ENCODE data around the gene TMEM272.

TMEM272 gene

GRCh38 chr13:51849145-51850101 is 4.4 kb upstream of the TMEM272 start:
- DNase-seq: no peak

GRCh38 chr13:51848674-51849073 is 3.7 kb upstream of the TMEM272 start:
- no peak for DNase-seq

GRCh38 chr13:51846756-51847155 is 1.8 kb upstream of the TMEM272 start:
- DNase-seq: no peak

DNA sequence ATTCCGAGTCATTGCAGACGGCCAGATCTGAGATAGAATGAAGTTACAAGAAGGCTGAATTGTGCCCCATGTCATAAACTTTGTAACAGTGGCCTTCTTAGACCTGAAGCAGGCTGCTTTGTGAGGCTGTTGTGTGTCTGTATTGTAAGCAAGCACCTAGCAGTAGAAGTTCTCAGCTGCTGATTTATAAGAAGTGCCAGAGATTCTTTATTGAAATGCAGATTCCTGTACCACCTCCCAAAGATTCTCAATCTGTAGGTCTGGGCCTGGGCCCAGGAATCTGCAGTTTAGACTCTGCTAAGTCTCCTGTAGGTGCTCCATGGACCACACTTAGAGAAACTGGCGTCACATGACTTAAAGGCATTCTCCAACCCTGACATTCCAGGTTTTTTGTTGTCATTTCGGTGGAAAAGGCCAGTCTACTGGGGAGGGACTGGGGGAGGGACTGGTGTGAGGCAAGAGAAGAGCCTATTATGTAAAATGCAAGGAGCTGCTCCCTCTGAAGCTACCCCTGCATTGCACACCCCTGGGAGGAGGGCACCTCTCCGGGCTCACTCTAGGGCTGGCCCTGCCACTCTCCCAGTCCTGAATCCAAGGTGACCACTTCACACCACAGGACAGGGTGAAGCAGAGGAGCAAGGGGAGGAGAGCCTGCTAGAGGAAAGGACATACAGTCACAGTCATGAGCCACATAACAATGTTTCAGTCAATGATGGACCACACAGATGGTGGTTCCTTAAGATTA is 769 bp upstream of the TMEM272 start:
- no peak for DNase-seq

- DNase-seq: no peak
Observed at GRCh38 chr13:51843529-51843928, 1.4 kb downstream of the TMEM272 start.

- DNase-seq: no peak
Observed at GRCh38 chr13:51841732-51842131, 3.2 kb downstream of the TMEM272 start.

- DNase-seq: no peak
Observed at GRCh38 chr13:51840917-51841316, 4.1 kb downstream of the TMEM272 start.

- no peak for DNase-seq
Observed at GRCh38 chr13:51839711-51840540, 5.1 kb downstream of the TMEM272 start.

DNA sequence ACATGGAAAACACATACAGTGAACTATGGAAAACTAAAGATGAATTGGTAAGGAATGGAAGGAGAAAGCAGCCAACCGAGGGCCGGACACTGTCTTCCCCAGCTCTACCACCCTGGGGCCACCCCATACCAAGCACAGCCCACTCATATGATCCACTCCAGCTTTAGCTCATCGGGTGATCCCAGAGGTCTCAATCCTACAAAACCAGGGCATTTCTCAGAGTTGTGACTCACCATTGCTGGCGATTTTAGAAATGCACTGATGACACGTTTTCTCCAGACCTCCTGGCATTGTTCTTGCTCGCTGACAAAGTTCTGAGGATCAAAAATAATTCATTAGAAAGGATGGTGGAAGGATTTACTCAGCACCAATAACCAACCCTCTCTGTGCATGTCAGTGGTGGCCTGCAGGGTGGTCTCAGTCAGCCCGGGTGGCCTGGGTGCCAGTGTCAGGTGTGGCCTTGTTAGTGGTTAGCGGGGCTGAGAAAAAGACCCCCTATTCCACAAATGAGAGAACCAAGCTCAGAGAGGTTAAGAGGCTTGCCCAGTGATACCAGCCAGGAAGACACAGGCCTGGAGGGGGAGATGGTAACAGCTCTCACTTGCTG is 6.6 kb downstream of the TMEM272 start:
- no peak for DNase-seq

GRCh38 chr13:51837016-51837415 is 8.0 kb downstream of the TMEM272 start:
- no peak for DNase-seq

GRCh38 chr13:51834581-51835171 is 10.3 kb downstream of the TMEM272 start:
- no peak for DNase-seq

DNA sequence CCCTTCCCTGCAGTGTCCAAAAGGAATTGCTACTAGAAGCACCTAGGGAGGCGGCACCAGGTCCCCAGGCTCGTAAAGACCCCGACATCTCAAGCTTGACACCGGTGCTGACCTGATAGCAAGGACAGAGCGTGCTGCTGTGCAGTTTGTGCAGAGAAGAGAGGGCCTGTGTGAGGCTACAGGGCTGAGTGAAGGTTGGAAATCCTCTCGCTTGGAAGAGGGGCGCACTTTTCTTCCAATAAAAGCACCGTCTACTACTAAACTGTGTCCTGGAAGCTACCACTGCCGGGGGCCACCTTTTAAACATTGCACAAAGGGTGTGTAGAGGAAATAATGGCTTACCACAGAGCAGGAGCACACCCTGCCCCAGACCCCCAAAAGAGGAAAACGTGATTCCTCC is 11.0 kb downstream of the TMEM272 start:
- DNase-seq: no peak

DNA sequence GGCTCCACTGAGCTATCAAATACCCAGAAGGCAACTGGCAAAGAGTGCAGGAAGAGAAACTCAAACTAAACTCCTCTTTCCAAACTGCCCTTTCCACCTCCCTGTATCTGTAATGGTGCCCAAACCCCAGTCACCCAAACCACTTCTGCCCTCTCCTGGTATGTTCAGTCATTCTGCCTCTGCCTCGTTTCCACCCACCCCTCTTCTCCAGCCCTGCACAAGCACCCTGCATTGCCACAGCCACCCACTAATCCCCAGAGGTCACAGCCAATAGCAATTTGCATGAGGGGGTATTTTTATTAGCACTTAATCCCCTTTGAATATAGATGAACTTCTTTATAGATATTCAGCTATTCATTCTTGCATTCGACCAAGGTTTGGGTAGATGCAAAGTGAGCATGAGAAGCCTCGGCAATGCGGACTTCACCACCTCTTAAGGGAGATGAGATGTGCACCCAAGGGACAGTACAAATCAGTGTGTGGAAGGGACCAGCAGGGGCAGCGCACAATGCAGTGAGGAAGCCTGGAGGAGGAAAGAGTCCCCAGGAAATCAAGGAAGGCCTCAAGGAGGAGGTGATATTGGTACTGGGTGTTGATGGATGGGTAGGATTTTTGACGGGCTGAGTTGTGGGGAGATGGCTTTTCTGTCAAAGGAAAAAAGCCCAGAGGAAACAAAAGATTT is 12.4 kb downstream of the TMEM272 start:
- DNase-seq: no peak

GRCh38 chr13:51831519-51831918 is 13.5 kb downstream of the TMEM272 start:
- no peak for DNase-seq

- no peak for DNase-seq
Observed at GRCh38 chr13:51829568-51829899, 15.4 kb downstream of the TMEM272 start.

GRCh38 chr13:51828730-51829567 is 16.0 kb downstream of the TMEM272 start:
- no peak for DNase-seq

DNA sequence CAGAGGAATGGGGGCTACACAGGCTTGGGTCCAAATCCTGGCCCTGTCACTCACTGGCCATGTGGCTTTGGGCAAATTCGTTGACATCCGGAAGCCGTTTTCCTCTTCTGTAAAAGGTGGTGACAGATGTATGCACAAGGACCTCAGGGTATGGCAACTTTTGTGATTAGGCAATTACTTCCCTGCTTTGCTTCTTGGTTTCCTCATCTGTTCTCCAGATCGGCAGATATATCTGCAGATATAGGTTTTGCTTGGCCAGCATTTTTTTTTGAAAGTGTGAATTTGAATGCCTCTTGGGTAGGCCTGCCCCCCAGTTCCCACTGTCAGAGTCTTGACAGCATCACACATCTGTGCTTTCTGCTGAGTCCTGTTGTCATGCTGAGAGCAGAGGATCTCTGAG is 17.7 kb downstream of the TMEM272 start:
- no peak for DNase-seq

DNA sequence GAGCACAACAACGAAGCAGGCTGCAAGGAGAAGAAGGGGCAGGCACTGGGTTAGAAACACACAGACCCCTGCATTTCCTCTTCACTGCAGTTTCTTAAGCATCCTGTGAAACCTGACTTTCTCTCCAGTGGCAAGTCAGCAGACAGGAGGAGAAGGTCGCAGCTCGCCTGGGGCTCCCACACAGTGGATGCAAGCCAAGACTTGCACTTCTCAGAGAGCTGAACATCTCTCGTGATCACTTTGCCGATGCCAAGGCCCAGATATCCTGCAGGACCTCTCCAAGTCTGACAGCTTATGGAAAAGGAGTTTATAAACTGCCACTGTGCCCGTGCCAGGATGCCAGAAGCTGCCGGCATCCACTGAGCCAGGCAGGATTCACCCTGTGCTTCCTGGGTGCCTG is 18.4 kb downstream of the TMEM272 start:
- DNase-seq: no peak

DNA sequence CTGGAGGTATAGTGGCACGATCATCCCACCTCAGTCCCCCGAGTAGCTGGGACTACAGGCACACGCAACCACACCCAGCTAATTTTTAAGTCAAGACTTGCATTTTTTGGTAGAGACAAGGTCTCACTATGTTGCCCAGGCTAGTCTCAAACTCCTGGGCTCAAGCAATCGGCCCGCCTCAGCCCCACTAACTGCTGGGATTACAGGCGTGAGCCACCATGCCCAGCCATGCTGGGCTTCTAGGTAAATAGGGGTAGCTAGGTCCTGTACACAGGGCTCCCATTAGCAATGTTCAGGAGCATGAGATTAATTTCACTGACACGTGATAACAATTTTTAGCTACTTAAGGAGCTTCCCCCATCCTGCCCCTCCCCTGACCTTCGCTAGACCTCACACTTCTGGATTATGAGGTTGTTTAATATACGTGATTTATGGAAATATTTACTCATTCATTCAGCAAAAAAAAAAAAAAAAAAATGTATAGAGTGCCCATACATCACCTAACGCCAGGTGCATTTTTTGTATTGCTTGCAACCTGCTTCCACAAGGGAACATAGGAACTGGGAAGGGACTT is 19.2 kb downstream of the TMEM272 start:
- no peak for DNase-seq

GRCh38 chr13:51825165-51825592 is 19.8 kb downstream of the TMEM272 start:
- no peak for DNase-seq
